Fibroblast of skin of left quadriceps (primary cell): ENCODE measurements around the gene BEND7.
"Not testable (repeated sequence)": the region's sequence is repeated elsewhere in the genome, so short reads cannot be mapped to it uniquely, and the experiment has no call there.

Experiments used
- DNase-seq, 2 experiments: peaks; one replicate each; pipeline ENCODE4 v3.0.0-alpha.2; 2013; ENCODE audit warnings: low read depth in 2 of 2

The BEND7 gene

DNA sequence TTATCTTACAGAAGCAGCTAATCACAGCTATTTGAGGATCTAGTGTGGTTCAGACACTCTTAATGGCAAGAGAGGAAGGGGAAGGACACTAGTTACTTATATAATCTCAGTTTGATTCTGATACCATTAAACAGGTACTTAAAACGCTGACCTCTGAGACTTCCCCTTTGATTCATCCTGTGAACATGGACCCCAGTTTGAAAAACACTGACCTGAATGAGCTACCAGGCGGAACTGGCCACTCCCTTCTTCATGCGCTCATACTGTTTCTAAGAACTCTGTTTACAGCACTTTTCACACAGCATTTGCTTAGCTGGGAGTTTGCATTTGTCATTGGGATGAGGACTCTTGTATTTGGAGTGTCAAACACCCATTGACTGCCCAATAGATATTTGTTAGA is 45.7 kb downstream of the BEND7 start:
- DNase-seq = no peak

DNA sequence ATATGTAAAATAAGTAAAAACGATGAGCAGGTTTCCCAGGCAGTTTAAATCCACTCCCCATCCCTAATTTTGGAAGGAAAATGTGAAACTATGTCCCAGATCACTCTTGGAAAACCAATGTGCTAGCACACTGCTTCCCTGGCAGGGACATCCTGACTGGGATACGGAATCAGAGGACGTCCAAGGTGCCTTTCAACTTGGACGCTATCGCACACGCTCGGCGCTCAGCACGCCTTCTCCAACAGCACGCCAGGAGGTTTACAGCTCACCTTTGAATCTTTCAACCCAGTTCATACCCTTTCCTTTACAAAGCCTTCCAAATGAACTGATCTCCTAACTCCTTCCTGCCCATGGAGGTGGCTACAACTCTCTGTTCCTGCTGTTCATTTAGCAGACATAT is 47.1 kb downstream of the BEND7 start:
- no peak for DNase-seq

GRCh38 chr10:13475124-13475523 is 53.7 kb downstream of the BEND7 start:
- DNase-seq = no peak

DNA sequence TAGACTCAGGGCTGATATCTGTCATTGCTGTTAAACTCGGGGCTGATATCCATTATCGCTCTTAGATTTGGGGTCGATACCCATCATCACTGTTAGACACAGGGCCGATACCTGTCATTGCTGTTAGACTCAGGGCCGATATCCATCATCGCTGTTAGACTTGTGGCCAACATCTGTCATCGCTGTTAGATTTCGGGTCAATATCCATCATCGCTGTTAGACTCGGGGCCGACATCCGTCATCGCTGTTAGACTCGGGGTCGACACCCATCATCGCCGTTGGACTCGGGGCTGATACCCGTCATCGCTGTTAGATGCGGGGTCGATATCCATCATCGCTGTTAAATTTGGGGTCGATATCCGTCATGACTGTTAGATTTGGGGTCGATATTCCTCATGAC is 54.8 kb downstream of the BEND7 start:
- DNase-seq = no peak

- no peak for DNase-seq
These were observed 56.5 kb downstream of the BEND7 start for GRCh38 chr10:13472359-13472758.

DNA sequence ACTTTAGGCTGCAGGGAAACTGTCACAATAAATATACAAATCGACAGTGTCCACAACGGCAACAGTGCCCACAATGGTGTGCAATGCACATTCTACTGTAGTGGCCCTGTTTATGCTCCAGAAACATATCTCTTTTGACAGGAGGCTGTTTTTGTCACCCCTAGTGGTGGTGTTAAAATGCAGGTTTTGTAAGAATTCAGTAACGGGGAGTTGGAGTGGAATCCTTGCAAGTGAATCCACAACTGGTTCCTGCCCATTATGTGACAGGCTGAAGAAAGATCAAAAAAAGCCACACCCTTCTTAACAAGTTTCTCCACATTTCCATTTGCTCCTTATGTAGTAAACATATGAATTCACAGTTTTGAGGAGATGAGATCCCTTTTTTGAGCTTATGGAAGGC is 58.5 kb downstream of the BEND7 start:
- no peak for DNase-seq

DNA sequence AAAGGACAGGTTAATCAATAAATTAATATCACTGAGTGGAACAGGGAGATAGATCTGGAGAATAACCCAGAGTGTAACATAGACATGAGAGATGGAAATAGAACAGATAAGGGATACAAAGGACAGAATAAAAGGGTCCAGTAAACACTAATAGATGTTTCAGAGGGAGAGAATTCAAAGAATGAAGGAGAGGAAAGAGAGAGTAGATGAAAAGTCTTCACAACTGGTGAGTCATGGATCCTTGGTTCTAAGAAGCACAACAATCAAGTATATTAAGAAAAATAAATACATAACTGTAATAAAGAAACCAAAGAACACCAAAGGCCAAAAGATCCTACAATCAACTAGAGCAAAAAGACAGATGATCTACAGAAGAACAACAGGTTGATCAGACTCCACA is 66.3 kb downstream of the BEND7 start:
- no peak for DNase-seq

- DNase-seq = no peak
These were observed 70.2 kb downstream of the BEND7 start for GRCh38 chr10:13458687-13459012.

- no peak for DNase-seq
These were observed 70.7 kb downstream of the BEND7 start for GRCh38 chr10:13457958-13458686.

- DNase-seq = no peak
These were observed 74.9 kb downstream of the BEND7 start for GRCh38 chr10:13453896-13454295.

DNA sequence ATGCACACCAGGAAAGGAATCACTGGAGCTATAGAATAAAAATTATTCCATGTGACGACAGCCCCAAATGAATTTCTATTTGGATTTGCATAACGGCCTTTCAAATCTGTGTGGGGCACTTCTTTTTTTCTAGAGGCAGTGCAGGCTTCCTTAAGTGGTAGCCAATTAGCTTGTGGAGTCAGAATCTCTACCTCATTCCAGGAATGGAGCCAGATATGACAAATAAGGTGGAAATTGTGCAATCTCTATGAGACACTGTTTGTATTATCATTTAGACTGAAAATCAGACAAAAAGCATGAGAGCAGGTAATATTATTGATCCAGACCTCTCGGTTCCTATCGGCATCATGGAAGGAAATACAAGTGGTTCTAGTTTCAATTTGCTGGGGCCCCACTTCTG is 78.7 kb downstream of the BEND7 start:
- peak; percentile 15 to 31 for DNase-seq

- no peak for DNase-seq
These were observed 79.5 kb downstream of the BEND7 start for GRCh38 chr10:13449296-13449695.

- no peak for DNase-seq
These were observed 80.6 kb downstream of the BEND7 start for GRCh38 chr10:13448216-13448615.

GRCh38 chr10:13445656-13446400 is 83.0 kb downstream of the BEND7 start:
- no peak for DNase-seq

DNA sequence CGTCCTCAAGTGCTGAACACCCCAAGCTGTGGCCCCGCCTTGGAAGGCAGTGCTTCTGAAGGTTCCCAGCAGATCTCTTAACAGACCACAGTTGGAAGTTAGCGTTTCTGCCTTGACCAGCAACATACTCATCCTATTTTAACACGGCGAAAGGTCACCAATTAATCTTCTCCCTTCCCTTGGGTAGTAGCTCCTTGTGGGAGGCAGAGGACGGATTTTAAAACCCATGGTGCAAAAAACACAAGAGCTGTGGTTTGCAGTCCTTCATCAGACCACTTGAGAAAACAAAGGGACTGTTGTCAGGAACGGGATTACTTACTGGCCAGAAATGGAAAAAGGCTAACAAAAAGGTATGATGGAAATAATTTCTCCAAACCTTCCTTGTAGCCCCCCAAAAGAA is 87.3 kb downstream of the BEND7 start:
- no peak for DNase-seq

DNA sequence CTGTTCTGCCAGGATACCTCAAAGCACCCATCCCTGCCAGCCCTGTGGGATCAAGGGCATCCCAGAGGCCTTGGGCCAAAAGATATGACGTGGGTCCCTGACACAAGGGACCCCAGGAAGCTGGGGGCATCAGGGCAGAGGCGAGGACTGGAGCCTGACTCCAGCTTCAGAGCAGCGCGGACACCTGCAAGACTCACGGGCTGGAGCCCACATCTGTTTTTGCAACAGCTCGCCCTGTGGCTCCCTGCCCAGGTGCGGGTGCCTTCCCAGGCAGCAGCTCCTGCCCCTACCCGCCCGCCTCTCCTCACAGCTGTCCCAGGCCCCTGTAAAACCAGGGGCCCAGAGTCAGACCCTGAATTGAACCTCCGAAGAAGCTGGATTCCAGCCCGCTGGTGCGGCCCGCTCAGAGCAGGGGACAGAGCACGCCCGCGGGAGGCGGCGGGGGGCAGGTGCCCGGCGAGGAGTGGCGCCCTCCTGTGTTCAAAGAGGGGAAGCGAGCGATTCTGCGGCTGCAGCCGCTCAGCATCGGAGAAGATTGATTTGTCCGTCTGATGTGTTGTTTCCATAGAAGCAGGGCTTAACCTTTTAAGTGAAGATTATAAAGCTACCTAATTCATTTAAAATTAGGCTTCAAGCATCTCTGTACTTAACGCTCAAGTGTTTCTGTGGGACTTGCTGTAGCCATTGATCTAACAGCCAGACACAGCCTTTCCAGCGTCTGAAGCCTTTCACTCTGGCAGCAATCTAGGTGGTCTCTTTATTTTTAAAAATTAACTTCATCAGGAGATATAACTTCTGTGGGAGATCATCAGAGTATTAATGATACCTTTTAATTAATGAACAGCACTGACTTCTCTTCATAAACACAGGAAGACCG is 88.4 kb downstream of the BEND7 start:
- peak in 1 of 2 experiments; percentile 1 for DNase-seq

DNA sequence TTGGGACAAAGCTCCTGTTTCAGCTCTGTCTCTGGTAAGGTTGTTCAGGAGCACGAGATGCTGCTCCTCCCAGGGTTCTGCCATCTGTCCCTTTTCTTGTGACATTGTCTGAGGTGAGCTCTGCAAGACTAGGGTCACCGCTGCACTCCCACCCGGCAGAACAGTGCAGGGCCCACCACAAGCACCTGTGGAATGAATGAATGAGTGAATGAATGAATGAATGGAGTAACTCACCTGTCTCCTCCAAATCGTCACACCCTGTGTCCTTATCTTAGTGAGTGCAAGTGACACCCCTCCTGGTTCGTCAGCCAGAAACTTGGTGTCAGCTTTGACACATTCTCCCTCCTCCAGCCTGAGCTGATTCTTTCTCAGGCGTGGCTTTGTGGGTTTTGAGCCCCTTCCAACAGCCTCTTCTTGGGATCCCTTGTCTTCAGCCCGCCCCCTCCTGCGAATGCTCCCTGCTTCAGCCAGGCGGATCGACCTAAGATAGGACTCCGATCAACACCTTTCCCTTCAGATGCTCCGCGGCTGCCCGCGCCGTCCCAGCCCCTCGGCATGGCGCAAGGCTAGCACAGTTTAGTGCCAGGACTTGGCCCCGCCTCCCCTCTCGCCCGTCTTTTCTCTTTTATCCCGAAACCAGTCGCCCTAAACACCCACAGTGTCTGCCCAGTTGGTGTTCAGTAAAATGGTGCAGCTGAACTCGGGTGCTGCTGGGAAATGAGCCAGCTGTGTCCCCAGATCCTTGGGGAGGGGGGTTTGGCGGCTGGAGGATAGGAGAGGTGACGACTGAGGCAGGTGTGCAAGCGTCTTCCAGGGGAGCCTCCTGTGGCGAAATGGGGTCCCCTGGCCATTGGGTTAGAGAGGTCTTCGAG is 89.3 kb downstream of the BEND7 start:
- no peak for DNase-seq

DNA sequence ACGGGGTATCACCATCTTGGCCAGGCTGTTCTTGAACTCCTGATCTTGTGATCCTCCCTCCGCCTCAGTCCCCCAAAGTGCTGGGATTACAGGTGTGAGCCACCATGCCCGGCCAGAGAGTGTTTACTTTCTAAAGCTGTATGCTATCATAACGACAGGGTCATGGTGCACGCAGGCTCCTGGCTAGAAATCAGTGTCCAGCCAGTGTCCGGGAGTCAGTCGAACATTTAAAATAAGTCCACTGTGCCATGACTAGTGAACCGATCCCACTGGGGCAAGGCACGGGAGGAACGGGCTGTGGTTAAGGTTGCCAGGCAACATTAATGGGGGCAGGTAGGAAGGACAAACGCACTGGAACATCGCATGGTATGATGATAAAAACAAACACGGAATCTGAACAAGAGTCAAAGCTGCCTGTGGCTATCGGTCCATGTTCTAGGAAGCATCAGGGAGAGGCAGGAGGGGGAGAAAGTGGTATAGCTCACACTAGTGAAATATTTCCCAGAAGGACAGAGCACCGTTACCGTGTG is 91.7 kb downstream of the BEND7 start:
- no peak for DNase-seq

DNA sequence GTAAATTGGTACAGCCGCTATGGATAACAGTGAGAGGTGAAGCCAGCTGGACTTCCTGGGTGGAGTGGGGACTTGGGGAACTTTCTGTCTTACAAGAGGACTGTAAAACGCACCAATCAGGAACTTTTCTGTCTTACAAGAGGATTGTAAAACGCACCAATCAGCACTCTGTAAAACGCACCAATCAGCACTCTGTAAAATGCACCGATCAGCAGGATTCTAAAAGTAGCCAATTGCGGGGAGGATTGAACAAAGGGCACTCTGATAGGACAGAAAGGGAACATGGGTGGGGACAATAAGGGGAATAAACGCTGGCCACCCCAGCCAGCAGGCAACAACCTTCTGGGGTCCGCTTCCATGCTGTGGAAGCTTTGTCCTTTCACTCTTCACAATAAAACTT is 100.9 kb downstream of the BEND7 start:
- not testable (repeated sequence) for DNase-seq

- no peak for DNase-seq
These were observed 103.4 kb downstream of the BEND7 start for GRCh38 chr10:13425397-13425796.

DNA sequence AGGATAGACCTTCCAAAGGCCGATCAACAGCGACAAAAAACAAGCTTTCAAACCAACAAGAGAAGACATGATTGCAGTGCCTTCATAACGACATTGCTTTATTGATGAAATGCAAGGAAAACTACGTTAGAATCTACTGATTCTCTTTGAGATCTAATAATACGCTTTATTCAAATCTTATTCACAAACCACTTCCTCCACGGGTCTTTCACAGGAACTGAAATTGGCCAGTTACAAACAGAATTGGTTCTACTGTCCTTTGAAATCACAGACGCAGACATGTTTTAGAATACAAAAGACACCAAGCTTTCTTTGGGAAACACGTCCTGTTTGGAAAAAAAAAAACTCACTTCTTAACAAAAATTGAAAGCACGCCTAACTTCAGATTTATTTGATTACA is 106.0 kb downstream of the BEND7 start:
- DNase-seq = no peak
